Measurements from ENCODE around the gene RBM41. TPM values are rescaled to one million over a fixed set of nuclear protein-coding genes. Genes with fewer than 3 reads are reported as not detected.

Gene RBM41
- total RNA-seq, 1 experiment from 2014 or later, result 11.2 TPM

- no peak for DNase-seq (ENCODE audit: low read depth)
These were observed 88.9 kb downstream of the RBM41 start for GRCh38 chrX:107029752-107030151.

- peak; percentile 6 for DNase-seq (ENCODE audit: low read depth)
These were observed 93.1 kb downstream of the RBM41 start for GRCh38 chrX:107025545-107025944.

GRCh38 chrX:107014936-107015335 lies 103.7 kb downstream of the RBM41 start:
- no peak for DNase-seq (ENCODE audit: low read depth)

Other genes starting within 250 kb of the RBM41 start
- gene RIPPLY1, start 215.5 kb downstream of the RBM41 start, total RNA-seq (2014; rRNA removed; shearing (Covaris generic)), result not detected in 2 replicates
- gene CLDN2, start 198.4 kb downstream of the RBM41 start, total RNA-seq (2014; rRNA removed; shearing (Covaris generic)), result not detected in 2 replicates
- 9.9 and 15.5 TPM in 2 replicates for gene MORC4, start 118.6 kb downstream of the RBM41 start, total RNA-seq (2014; rRNA removed; shearing (Covaris generic))
- gene NUP62CL, start 87.6 kb upstream of the RBM41 start, total RNA-seq (2014; rRNA removed; shearing (Covaris generic)), result 2.2 and 2.9 TPM in 2 replicates
- not detected in 2 replicates for gene DNAAF6, start 87.8 kb upstream of the RBM41 start, total RNA-seq (2014; rRNA removed; shearing (Covaris generic))

Data from Daoy (cell line).